ENCODE results near the gene APBB2.

The APBB2 gene

DNA sequence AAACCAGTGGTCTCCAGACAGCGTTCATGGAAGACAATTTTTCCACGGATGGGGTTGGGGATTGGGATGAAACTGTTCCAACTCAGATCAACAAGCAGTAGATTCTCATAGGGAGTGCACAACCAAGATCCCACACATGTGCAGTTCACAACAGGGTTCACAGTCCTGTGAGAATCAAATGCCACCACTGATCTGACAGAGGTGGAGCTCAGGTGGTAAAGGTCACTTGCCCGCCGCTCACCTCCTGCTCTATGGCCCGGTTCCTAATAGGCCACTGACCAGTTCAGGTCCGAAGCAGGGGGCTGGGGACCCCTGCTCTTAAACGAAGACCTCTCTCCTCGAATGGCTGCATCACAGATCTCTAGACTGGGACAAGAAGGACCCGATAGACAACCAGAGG, 4.4 kb downstream of the APBB2 start:
- no peaks in the 10 kb centered on the region for H3K9me3 ChIP-seq (ENCODE audit: low read length)
- H2AFZ ChIP-seq (ENCODE audit: low read length), result no peak overlapping the region
- TF ChIP-seq, protein P1, sequence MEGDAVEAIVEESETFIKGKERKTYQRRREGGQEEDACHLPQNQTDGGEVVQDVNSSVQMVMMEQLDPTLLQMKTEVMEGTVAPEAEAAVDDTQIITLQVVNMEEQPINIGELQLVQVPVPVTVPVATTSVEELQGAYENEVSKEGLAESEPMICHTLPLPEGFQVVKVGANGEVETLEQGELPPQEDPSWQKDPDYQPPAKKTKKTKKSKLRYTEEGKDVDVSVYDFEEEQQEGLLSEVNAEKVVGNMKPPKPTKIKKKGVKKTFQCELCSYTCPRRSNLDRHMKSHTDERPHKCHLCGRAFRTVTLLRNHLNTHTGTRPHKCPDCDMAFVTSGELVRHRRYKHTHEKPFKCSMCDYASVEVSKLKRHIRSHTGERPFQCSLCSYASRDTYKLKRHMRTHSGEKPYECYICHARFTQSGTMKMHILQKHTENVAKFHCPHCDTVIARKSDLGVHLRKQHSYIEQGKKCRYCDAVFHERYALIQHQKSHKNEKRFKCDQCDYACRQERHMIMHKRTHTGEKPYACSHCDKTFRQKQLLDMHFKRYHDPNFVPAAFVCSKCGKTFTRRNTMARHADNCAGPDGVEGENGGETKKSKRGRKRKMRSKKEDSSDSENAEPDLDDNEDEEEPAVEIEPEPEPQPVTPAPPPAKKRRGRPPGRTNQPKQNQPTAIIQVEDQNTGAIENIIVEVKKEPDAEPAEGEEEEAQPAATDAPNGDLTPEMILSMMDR (IDR thresholded peaks at IDR 0.05; ENCODE audit: low read length), result no peak
- no peak for TF ChIP-seq EZH2 (IDR thresholded peaks at IDR 0.05; ENCODE audit: borderline replicate concordance, low read length)
- H3K36me3 ChIP-seq (ENCODE audit: insufficient read depth, low read length), result no peaks in the 10 kb centered on the region
- no peaks in the 10 kb centered on the region for H3K9me2 ChIP-seq (ENCODE audit: low read depth, low read length)
- no peak overlapping the region for H3K27ac ChIP-seq (ENCODE audit: low read depth, low read length, poor library complexity, severe bottlenecking)
- H4K20me1 ChIP-seq (ENCODE audit: insufficient read depth, low read length), result no peaks in the 10 kb centered on the region
- H3K79me2 ChIP-seq (ENCODE audit: insufficient read depth, low read length), result no peaks in the 10 kb centered on the region
- H3K27me3 ChIP-seq (ENCODE audit: insufficient read depth, low read length), result no peaks in the 10 kb centered on the region
- H3K4me3 ChIP-seq (ENCODE audit: low read depth, low read length, poor library complexity, severe bottlenecking), result no peak overlapping the region
- no peak overlapping the region for H3K4me2 ChIP-seq (ENCODE audit: low read length)
- peaks cover 15% of the 10 kb centered on the region for H3K4me1 ChIP-seq (ENCODE audit: insufficient read depth, low read length, severe bottlenecking)
- no peaks in the 10 kb centered on the region for H3F3A ChIP-seq (ENCODE audit: insufficient read depth, low read length)
- no peak overlapping the region for H3K9ac ChIP-seq (ENCODE audit: low read length)

DNA sequence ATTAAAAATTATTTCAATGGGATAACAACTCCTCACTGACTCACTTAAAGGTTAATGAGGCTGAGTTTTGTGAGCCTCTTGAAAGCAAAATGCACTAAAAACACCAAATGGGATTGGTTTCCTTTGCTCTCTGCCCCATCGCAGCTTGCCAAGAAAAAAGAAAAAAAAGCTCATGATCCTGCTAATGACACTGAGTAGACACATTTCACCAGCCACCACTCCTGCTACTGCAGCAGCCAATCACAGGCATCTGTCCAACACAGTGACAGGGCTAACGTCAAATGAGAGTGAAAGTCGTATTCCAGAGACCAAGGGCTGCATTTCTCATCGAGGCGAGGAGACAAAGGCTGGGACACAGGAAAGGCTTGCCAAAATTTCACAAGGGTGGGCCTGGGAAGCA, 5.2 kb downstream of the APBB2 start:
- Histone ChIP-seq H3K4me3 (ENCODE audit: low read depth, low read length, poor library complexity, severe bottlenecking) (no peak overlapping the region), H3K4me1 (ENCODE audit: insufficient read depth, low read length, severe bottlenecking) (peaks cover 11% of the 10 kb centered on the region), H3K27ac (ENCODE audit: low read depth, low read length, poor library complexity, severe bottlenecking) (no peak overlapping the region), H3K4me2 (ENCODE audit: low read length) (no peak overlapping the region), H3K79me2 (ENCODE audit: insufficient read depth, low read length) (no peaks in the 10 kb centered on the region), H4K20me1 (ENCODE audit: insufficient read depth, low read length) (no peaks in the 10 kb centered on the region), H2AFZ (ENCODE audit: low read length) (no peak overlapping the region), H3K36me3 (ENCODE audit: insufficient read depth, low read length) (no peaks in the 10 kb centered on the region), H3K9ac (ENCODE audit: low read length) (no peak overlapping the region), H3F3A (ENCODE audit: insufficient read depth, low read length) (no peaks in the 10 kb centered on the region), H3K9me2 (ENCODE audit: low read depth, low read length) (no peaks in the 10 kb centered on the region), H3K9me3 (ENCODE audit: low read length) (no peaks in the 10 kb centered on the region), H3K27me3 (ENCODE audit: insufficient read depth, low read length) (no peaks in the 10 kb centered on the region)
- TF ChIP-seq, protein P1 (IDR thresholded peaks at IDR 0.05; ENCODE audit: low read length), result no peak
- no peak for TF ChIP-seq EZH2 (IDR thresholded peaks at IDR 0.05; ENCODE audit: borderline replicate concordance, low read length)

DNA sequence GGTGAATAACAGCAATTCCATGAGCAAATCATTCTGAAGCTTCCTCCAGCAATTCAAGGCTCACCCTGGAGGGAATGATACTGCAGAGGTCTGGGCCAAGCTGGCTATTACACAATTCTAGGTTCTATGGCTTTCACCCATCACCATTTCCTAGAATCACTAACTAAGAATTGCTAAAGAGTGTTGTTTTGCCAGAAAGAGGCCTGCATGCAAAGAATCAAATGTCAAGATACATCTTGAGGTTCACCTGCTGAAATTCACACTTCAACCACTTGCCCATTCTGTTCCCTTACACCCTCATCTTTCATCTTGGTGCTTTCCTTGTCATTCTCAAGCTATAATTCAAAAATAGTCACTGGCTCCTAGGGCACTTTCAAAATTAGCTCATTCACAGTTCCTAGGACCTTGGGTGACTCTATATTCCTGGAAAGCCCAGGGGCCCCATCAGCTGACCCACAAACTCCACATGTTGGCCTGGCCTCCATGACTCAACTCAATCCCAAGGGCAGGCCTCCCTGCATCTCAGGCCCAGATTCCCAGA, 7.0 kb downstream of the APBB2 start:
- H3F3A ChIP-seq (ENCODE audit: insufficient read depth, low read length), result no peaks in the 10 kb centered on the region
- no peak overlapping the region for H3K4me2 ChIP-seq (ENCODE audit: low read length)
- H3K36me3 ChIP-seq (ENCODE audit: insufficient read depth, low read length), result no peaks in the 10 kb centered on the region
- H3K27ac ChIP-seq (ENCODE audit: low read depth, low read length, poor library complexity, severe bottlenecking), result no peak overlapping the region
- TF ChIP-seq, protein P1 (IDR thresholded peaks at IDR 0.05; ENCODE audit: low read length), result no peak
- no peak for TF ChIP-seq EZH2 (IDR thresholded peaks at IDR 0.05; ENCODE audit: borderline replicate concordance, low read length)
- H4K20me1 ChIP-seq (ENCODE audit: insufficient read depth, low read length), result no peaks in the 10 kb centered on the region
- no peak overlapping the region for H3K9ac ChIP-seq (ENCODE audit: low read length)
- no peaks in the 10 kb centered on the region for H3K4me1 ChIP-seq (ENCODE audit: insufficient read depth, low read length, severe bottlenecking)
- H3K79me2 ChIP-seq (ENCODE audit: insufficient read depth, low read length), result no peaks in the 10 kb centered on the region
- no peak overlapping the region for H3K4me3 ChIP-seq (ENCODE audit: low read depth, low read length, poor library complexity, severe bottlenecking)
- H3K9me2 ChIP-seq (ENCODE audit: low read depth, low read length), result no peaks in the 10 kb centered on the region
- no peaks in the 10 kb centered on the region for H3K27me3 ChIP-seq (ENCODE audit: insufficient read depth, low read length)
- H2AFZ ChIP-seq (ENCODE audit: low read length), result no peak overlapping the region
- H3K9me3 ChIP-seq (ENCODE audit: low read length), result no peaks in the 10 kb centered on the region

All from OCI-LY1 (cell line).